Erythroblast (primary cell): Measurements from ENCODE around the gene MAB21L4.

Experiments
- GATA1 ChIP-seq: IDR thresholded peaks from 2 replicates; pipeline ENCODE4 v1.6.1; 2011; ENCODE audit warnings: low read depth, mild to moderate bottlenecking, control low read depth, low read length, moderate library complexity
- POLR2A ChIP-seq: IDR thresholded peaks from 2 replicates; pipeline ENCODE4 v1.6.1; 2011; ENCODE audit warnings: mild to moderate bottlenecking, low read length

- TF ChIP-seq POLR2A (no peak), GATA1 (no peak)
Measured at GRCh38 chr2:240905176-240905781, 9.3 kb upstream of the MAB21L4 start.
